GM23338 (cell line): ENCODE results near the gene WWOX. TPM values are rescaled to one million over a fixed set of nuclear protein-coding genes. Genes with fewer than 3 reads are reported as not detected.

ENCODE experiments used
- ATAC-seq: fragments of 200-7000 bp; cut with Tn5 transposase; 3 replicates; pipeline ENCODE4 v1.9.1; 2020
- DNase-seq: peaks from one replicate; pipeline ENCODE4 v3.0.0-alpha.2; 2015; ENCODE audit warnings: low spot score
- H2AFZ ChIP-seq: fragments of 200-600 bp; sonication (generic); 2 replicates; pipeline ENCODE4 v1.8.0; 2016; ENCODE audit warnings: antibody characterized with exemption, mild to moderate bottlenecking, moderate library complexity
- H3F3A ChIP-seq: fragments of 200-600 bp; sonication (generic); replicated peaks from 2 replicates; pipeline ENCODE4 v1.8.0; 2017; ENCODE audit warnings: antibody characterized with exemption, mixed run types, low read depth
- H3K27ac ChIP-seq: fragments of 200-600 bp; sonication (generic); 2 replicates; pipeline ENCODE4 v1.6.1; 2016; ENCODE audit warnings: low read depth
- H3K27me3 ChIP-seq: fragments of 200-600 bp; sonication (generic); 2 replicates; pipeline ENCODE4 v1.8.0; 2016; ENCODE audit warnings: mild to moderate bottlenecking, mixed run types, moderate library complexity; ENCODE audit not compliant: insufficient read depth
- H3K36me3 ChIP-seq: fragments of 200-600 bp; sonication (generic); 2 replicates; pipeline ENCODE4 v1.8.0; 2016; ENCODE audit warnings: mild to moderate bottlenecking; ENCODE audit not compliant: insufficient read depth
- H3K4me1 ChIP-seq: fragments of 200-600 bp; sonication (generic); 2 replicates; pipeline ENCODE4 v1.8.0; 2016; ENCODE audit warnings: mild to moderate bottlenecking, moderate library complexity; ENCODE audit not compliant: insufficient read depth
- H3K4me2 ChIP-seq: fragments of 200-600 bp; sonication (generic); 2 replicates; pipeline ENCODE4 v1.7.1; 2017; ENCODE audit warnings: mixed run types
- H3K4me3 ChIP-seq: fragments of 200-600 bp; sonication (generic); 2 replicates; pipeline ENCODE4 v1.6.1; 2016; ENCODE audit warnings: mixed run types
- H3K79me2 ChIP-seq: fragments of 200-600 bp; sonication (generic); replicated peaks from 2 replicates; pipeline ENCODE4 v1.8.0; 2017; ENCODE audit warnings: mild to moderate bottlenecking; ENCODE audit not compliant: insufficient read depth
- H3K9me2 ChIP-seq: fragments of 200-600 bp; sonication (generic); 2 replicates; pipeline ENCODE4 v1.8.0; 2017; ENCODE audit not compliant: insufficient read depth
- H4K20me1 ChIP-seq: fragments of 200-600 bp; sonication (generic); replicated peaks from 2 replicates; pipeline ENCODE4 v1.8.0; 2017; ENCODE audit warnings: mild to moderate bottlenecking; ENCODE audit not compliant: insufficient read depth
- H3K27ac Mint-ChIP-seq: 2 replicates; pipeline ENCODE4 v1.8.0; 2020; ENCODE audit warnings: inconsistent platforms, mild to moderate bottlenecking, moderate library complexity, mixed read lengths
- H3K27me3 Mint-ChIP-seq: 3 replicates; pipeline ENCODE4 v1.8.0; 2022; ENCODE audit warnings: low read depth, mild to moderate bottlenecking, moderate library complexity, mixed read lengths, inconsistent platforms; ENCODE audit not compliant: insufficient read depth, poor library complexity
- H3K36me3 Mint-ChIP-seq: 3 replicates; pipeline ENCODE4 v1.8.0; 2021; ENCODE audit warnings: low read depth, mild to moderate bottlenecking, inconsistent platforms, moderate library complexity, mixed read lengths
- H3K4me1 Mint-ChIP-seq: 3 replicates; pipeline ENCODE4 v1.8.0; 2020; ENCODE audit warnings: mild to moderate bottlenecking, inconsistent platforms, mixed read lengths
- H3K4me3 Mint-ChIP-seq: 3 replicates; pipeline ENCODE4 v1.8.0; 2021; ENCODE audit warnings: moderate library complexity, mild to moderate bottlenecking, inconsistent platforms, mixed read lengths
- H3K9me3 Mint-ChIP-seq: 3 replicates; pipeline ENCODE4 v1.8.0; 2020; ENCODE audit warnings: moderate library complexity, mild to moderate bottlenecking, inconsistent platforms, mixed read lengths
- EZH2phosphoT487 ChIP-seq: fragments of 200-600 bp; sonication (generic); IDR thresholded peaks from one replicate; pipeline ENCODE4 v1.8.1; 2018; ENCODE audit warnings: antibody characterized with exemption; ENCODE audit not compliant: unreplicated experiment
- JUNB ChIP-seq: IDR thresholded peaks from one replicate; pipeline ENCODE4 v1.6.1; 2016; ENCODE audit warnings: antibody characterized with exemption; ENCODE audit not compliant: unreplicated experiment
- NANOG ChIP-seq: IDR thresholded peaks from 2 replicates; pipeline ENCODE4 v1.6.1; 2016; ENCODE audit warnings: antibody characterized with exemption, borderline replicate concordance
- STAT1 ChIP-seq: IDR thresholded peaks from one replicate; pipeline ENCODE4 v1.6.1; 2016; ENCODE audit warnings: antibody characterized with exemption; ENCODE audit not compliant: unreplicated experiment
- polyA plus RNA-seq: library from polyadenylated mRNA; unstranded; fragments of >200 nt; fragmentation: Nextera tagmentation; extraction: Ambion mirVana; gene quantifications from 2 replicates; pipeline ENCODE4 v1.2.1, GENCODE V29; 2016
- total RNA-seq: library from RNA; depleted of rRNA; stranded (reverse); fragments of >200 nt; shearing (Covaris generic); gene quantifications from 2 replicates; pipeline ENCODE4 v1.2.3, GENCODE V29; 2014
- TF ChIP-seq, protein P1 (sequence below): IDR thresholded peaks from one replicate; pipeline ENCODE4 v1.6.1; 2018; ENCODE audit warnings: antibody characterized with exemption; ENCODE audit not compliant: unreplicated experiment
- TF ChIP-seq, protein P2 (sequence below): IDR thresholded peaks from 2 replicates; pipeline ENCODE4 v1.6.1; 2016; ENCODE audit warnings: antibody characterized with exemption
- TF ChIP-seq, protein P3 (sequence below), 2 experiments: fragments of 200-600 bp in 1 of 2; sonication (generic) in 1 of 2; conservative IDR thresholded peaks; 2 replicates each; pipeline versions ENCODE4 v1.5.1 to v1.6.1; 2016 to 2017; ENCODE audit warnings: antibody characterized with exemption in 2 of 2, low read depth in 2 of 2, mild to moderate bottlenecking in 2 of 2, moderate library complexity in 1 of 2

WWOX gene
- total and polyA plus RNA-seq, 2 experiments from 2014 or later: 10.0 to 19.3 TPM

DNA sequence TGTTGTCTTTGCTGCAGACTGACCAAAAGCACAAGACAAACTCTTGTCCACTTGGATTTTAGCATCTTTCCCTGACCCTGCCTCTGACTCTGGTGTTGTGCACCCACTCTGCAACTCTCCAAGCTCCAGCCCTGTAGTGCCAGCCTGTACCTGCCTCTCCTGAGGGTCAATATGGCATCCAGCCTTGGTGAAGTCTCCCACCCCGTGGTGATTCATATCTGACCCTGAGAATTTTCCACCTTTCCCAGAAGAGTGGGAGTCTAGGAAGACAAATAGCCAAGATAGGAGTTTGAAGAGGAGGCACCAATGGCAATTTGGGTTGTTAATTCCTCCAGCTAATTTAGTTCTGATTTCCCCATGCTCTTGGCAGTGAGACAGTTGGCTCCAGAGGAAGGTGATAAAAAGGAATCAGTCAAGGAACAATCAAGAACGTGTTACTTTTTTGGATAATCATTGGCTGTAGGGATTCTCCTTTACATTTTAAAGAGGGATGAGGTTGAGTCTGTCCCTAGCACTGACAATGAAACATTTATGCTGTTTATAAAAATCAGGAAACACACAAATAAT lies 1085.1 kb downstream of the WWOX start (continued):
- TF ChIP-seq, protein P1, sequence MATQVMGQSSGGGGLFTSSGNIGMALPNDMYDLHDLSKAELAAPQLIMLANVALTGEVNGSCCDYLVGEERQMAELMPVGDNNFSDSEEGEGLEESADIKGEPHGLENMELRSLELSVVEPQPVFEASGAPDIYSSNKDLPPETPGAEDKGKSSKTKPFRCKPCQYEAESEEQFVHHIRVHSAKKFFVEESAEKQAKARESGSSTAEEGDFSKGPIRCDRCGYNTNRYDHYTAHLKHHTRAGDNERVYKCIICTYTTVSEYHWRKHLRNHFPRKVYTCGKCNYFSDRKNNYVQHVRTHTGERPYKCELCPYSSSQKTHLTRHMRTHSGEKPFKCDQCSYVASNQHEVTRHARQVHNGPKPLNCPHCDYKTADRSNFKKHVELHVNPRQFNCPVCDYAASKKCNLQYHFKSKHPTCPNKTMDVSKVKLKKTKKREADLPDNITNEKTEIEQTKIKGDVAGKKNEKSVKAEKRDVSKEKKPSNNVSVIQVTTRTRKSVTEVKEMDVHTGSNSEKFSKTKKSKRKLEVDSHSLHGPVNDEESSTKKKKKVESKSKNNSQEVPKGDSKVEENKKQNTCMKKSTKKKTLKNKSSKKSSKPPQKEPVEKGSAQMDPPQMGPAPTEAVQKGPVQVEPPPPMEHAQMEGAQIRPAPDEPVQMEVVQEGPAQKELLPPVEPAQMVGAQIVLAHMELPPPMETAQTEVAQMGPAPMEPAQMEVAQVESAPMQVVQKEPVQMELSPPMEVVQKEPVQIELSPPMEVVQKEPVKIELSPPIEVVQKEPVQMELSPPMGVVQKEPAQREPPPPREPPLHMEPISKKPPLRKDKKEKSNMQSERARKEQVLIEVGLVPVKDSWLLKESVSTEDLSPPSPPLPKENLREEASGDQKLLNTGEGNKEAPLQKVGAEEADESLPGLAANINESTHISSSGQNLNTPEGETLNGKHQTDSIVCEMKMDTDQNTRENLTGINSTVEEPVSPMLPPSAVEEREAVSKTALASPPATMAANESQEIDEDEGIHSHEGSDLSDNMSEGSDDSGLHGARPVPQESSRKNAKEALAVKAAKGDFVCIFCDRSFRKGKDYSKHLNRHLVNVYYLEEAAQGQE: no peak

DNA sequence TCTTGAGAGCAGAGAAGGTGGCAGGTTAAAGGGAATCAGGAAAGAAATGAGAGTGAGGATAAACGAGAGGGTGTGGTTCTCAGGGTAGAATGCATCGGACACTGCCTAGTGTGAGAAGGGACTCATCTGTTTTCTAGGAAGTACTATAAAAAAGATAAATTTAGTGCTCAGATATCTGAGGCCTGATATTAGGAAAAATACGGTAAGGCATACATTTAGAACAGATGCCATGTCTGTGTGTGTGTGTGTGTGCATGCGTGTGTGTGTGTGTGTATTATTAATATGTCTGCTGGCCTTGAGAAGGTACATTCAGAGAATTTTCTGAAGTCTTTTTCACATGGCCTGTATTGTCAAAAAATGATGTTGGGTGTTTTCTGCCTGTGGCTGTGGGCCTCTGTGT lies 1086.3 kb downstream of the WWOX start:
- no peaks in the 10 kb centered on the region for H3K27me3 ChIP-seq
- H4K20me1 ChIP-seq: no peaks in the 10 kb centered on the region
- H3K79me2 ChIP-seq: no peaks in the 10 kb centered on the region
- Mint-ChIP-seq H3K36me3 (no peaks in the 10 kb centered on the region; the same call in 2 of the 3 replicates), H3K27me3 (peaks cover 4% of the 10 kb centered on the region), H3K4me3 (no peak overlapping the region), H3K4me1 (peaks cover 15% of the 10 kb centered on the region), H3K27ac (no peak overlapping the region), H3K9me3 (peaks cover 3% of the 10 kb centered on the region; the same call in 1 of the 3 replicates)
- ATAC-seq (no peak), DNase-seq (no peak)
- TF ChIP-seq EZH2phosphoT487 (no peak), JUNB (no peak), NANOG (no peak), STAT1 (no peak)
- TF ChIP-seq, protein P2, sequence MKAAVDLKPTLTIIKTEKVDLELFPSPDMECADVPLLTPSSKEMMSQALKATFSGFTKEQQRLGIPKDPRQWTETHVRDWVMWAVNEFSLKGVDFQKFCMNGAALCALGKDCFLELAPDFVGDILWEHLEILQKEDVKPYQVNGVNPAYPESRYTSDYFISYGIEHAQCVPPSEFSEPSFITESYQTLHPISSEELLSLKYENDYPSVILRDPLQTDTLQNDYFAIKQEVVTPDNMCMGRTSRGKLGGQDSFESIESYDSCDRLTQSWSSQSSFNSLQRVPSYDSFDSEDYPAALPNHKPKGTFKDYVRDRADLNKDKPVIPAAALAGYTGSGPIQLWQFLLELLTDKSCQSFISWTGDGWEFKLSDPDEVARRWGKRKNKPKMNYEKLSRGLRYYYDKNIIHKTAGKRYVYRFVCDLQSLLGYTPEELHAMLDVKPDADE: no peak
- TF ChIP-seq, protein P3, sequence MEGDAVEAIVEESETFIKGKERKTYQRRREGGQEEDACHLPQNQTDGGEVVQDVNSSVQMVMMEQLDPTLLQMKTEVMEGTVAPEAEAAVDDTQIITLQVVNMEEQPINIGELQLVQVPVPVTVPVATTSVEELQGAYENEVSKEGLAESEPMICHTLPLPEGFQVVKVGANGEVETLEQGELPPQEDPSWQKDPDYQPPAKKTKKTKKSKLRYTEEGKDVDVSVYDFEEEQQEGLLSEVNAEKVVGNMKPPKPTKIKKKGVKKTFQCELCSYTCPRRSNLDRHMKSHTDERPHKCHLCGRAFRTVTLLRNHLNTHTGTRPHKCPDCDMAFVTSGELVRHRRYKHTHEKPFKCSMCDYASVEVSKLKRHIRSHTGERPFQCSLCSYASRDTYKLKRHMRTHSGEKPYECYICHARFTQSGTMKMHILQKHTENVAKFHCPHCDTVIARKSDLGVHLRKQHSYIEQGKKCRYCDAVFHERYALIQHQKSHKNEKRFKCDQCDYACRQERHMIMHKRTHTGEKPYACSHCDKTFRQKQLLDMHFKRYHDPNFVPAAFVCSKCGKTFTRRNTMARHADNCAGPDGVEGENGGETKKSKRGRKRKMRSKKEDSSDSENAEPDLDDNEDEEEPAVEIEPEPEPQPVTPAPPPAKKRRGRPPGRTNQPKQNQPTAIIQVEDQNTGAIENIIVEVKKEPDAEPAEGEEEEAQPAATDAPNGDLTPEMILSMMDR (conservative IDR thresholded peaks at IDR 0.05; ENCODE audit: low read depth in 2 of 2): no peak
- no peaks in the 10 kb centered on the region for H3K36me3 ChIP-seq
- no peak overlapping the region for H3K4me3 ChIP-seq
- H3F3A ChIP-seq: no peaks in the 10 kb centered on the region; the same call in 1 of the 2 replicates
- H3K27ac ChIP-seq: no peak overlapping the region
- peaks cover 19% of the 10 kb centered on the region for H3K4me1 ChIP-seq
- H3K4me2 ChIP-seq: no peak overlapping the region
- no peak overlapping the region; the same call in 1 of the 2 replicates for H2AFZ ChIP-seq
- H3K9me2 ChIP-seq: no peaks in the 10 kb centered on the region
